ENCODE measurements around the gene GJB5.

GJB5 gene

GRCh38 chr1:34795916-34796315 is 41.1 kb downstream of the GJB5 start:
- Mint-ChIP-seq H3K27me3 (peaks cover 29% of the 10 kb centered on the region), H3K27ac (ENCODE audit: low read depth) (no peak overlapping the region), H3K4me1 (no peaks in the 10 kb centered on the region), H3K4me3 (no peak overlapping the region), H3K9me3 (no peaks in the 10 kb centered on the region), H3K36me3 (ENCODE audit: insufficient read depth) (no peaks in the 10 kb centered on the region)
- ATAC-seq (replicated peaks; ENCODE audit: extremely low read depth, poor library complexity, severe bottlenecking), result no peak
- DNase-seq (ENCODE audit: low spot score in 2 of 2), result no peak

- Mint-ChIP-seq H3K4me1 (no peaks in the 10 kb centered on the region), H3K4me3 (no peak overlapping the region), H3K36me3 (ENCODE audit: insufficient read depth) (no peaks in the 10 kb centered on the region), H3K9me3 (no peaks in the 10 kb centered on the region), H3K27me3 (peaks cover 22% of the 10 kb centered on the region), H3K27ac (ENCODE audit: low read depth) (no peak overlapping the region)
- no peak for DNase-seq (ENCODE audit: low spot score in 2 of 2)
- ATAC-seq (replicated peaks; ENCODE audit: extremely low read depth, poor library complexity, severe bottlenecking), result no peak
Observed at GRCh38 chr1:34796990-34797389, 42.1 kb downstream of the GJB5 start.

- Mint-ChIP-seq H3K27me3 (peaks cover 3% of the 10 kb centered on the region), H3K4me3 (no peak overlapping the region), H3K9me3 (peaks cover 8% of the 10 kb centered on the region), H3K27ac (ENCODE audit: low read depth) (no peak overlapping the region), H3K4me1 (no peaks in the 10 kb centered on the region), H3K36me3 (ENCODE audit: insufficient read depth) (no peaks in the 10 kb centered on the region)
- ATAC-seq (replicated peaks; ENCODE audit: extremely low read depth, poor library complexity, severe bottlenecking) (no peak), DNase-seq (ENCODE audit: low spot score in 2 of 2) (no peak)
Observed at GRCh38 chr1:34800214-34800613, 45.4 kb downstream of the GJB5 start.

- ATAC-seq (replicated peaks; ENCODE audit: extremely low read depth, poor library complexity, severe bottlenecking), result no peak
Observed at GRCh38 chr1:34803770-34804169, 48.9 kb downstream of the GJB5 start.

GRCh38 chr1:34806396-34806795 is 51.5 kb downstream of the GJB5 start:
- Mint-ChIP-seq H3K27me3 (no peaks in the 10 kb centered on the region), H3K4me1 (no peaks in the 10 kb centered on the region), H3K4me3 (no peak overlapping the region), H3K36me3 (ENCODE audit: insufficient read depth) (no peaks in the 10 kb centered on the region), H3K9me3 (peaks cover 8% of the 10 kb centered on the region), H3K27ac (ENCODE audit: low read depth) (no peak overlapping the region)
- no peak for DNase-seq (ENCODE audit: low spot score in 2 of 2)
- no peak for ATAC-seq (replicated peaks; ENCODE audit: extremely low read depth, poor library complexity, severe bottlenecking)

More at GRCh38 chr1:34803770-34804169, 48.9 kb downstream of the GJB5 start:
- DNase-seq (ENCODE audit: low spot score in 2 of 2), result no peak
- no peak overlapping the region for H3K27ac Mint-ChIP-seq (ENCODE audit: low read depth)
- no peak overlapping the region for H3K4me3 Mint-ChIP-seq
- H3K4me1 Mint-ChIP-seq, result no peaks in the 10 kb centered on the region
- H3K27me3 Mint-ChIP-seq, result no peaks in the 10 kb centered on the region
- H3K36me3 Mint-ChIP-seq (ENCODE audit: insufficient read depth), result no peaks in the 10 kb centered on the region
- peaks cover 8% of the 10 kb centered on the region for H3K9me3 Mint-ChIP-seq
